Esophagus muscularis mucosa (tissue), 4 donors: ENCODE measurements around the gene GPR157.

ENCODE experiments used
- EP300 ChIP-seq: sonication (generic); formaldehyde crosslinking; IDR thresholded peaks from one replicate; pipeline ENCODE4 v1.6.1; 2017; ENCODE audit warnings: antibody characterized with exemption
- POLR2A ChIP-seq: fragments of 450-650 bp; IDR thresholded peaks from one replicate; pipeline ENCODE4 v1.6.1; 2017; ENCODE audit warnings: antibody characterized with exemption, moderate library complexity, mild to moderate bottlenecking, low read depth
- TF ChIP-seq, protein P1 (sequence below), 3 experiments: fragments of 200-600 bp in 2 of 3; fragments of 450-650 bp in 1 of 3; sonication (generic) in 2 of 3; IDR thresholded peaks; one replicate each; pipeline ENCODE4 v1.5.1; 2017 to 2019; ENCODE audit warnings: antibody characterized with exemption in 3 of 3, mild to moderate bottlenecking in 2 of 3, moderate library complexity in 1 of 3

DNA sequence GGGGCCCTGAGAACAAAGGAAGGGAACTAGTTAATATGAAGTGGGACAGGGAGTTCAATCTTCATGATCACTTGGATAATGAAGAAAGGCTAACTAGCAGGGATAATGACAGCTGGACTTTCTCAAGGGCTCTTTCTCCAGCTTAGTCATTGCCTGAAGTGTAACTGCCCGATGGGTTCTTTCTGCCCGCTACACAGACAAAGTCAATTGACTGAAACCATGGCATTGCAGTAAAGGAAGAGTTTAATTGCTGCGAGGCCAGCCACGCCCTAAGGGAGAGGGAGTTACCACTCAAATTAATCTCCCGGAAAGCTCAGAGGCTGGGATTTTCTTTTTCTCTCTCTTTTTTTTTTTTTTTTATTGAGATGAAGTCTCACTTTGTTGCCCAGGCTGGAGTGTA, 42.9 kb downstream of the GPR157 start:
- TF ChIP-seq, protein P1, sequence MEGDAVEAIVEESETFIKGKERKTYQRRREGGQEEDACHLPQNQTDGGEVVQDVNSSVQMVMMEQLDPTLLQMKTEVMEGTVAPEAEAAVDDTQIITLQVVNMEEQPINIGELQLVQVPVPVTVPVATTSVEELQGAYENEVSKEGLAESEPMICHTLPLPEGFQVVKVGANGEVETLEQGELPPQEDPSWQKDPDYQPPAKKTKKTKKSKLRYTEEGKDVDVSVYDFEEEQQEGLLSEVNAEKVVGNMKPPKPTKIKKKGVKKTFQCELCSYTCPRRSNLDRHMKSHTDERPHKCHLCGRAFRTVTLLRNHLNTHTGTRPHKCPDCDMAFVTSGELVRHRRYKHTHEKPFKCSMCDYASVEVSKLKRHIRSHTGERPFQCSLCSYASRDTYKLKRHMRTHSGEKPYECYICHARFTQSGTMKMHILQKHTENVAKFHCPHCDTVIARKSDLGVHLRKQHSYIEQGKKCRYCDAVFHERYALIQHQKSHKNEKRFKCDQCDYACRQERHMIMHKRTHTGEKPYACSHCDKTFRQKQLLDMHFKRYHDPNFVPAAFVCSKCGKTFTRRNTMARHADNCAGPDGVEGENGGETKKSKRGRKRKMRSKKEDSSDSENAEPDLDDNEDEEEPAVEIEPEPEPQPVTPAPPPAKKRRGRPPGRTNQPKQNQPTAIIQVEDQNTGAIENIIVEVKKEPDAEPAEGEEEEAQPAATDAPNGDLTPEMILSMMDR (IDR thresholded peaks at IDR 0.05): no peak
- TF ChIP-seq EP300: no peak
- no peak for TF ChIP-seq POLR2A
